GM19238 (cell line): Measurements from ENCODE around the gene SNAP23.

Experiments
- DNase-seq: peaks from one replicate; pipeline ENCODE4 v3.0.0; 2011; ENCODE audit warnings: low spot score; ENCODE audit not compliant: insufficient read length

SNAP23 gene

GRCh38 chr15:42495361-42496212 is at the start of gene SNAP23:
TSS of gene SNAP23 (plus strand) at chr15:42495634. CDS start at chr15:42511847, 16,213 bp downstream.
- DNase-seq = peak; percentile 92

GRCh38 chr15:42447599-42447998 is 47.8 kb upstream of the SNAP23 start:
- DNase-seq = no peak

- no peak for DNase-seq
Measured at GRCh38 chr15:42448281-42448680, 47.2 kb upstream of the SNAP23 start.

GRCh38 chr15:42449770-42450424 is 45.5 kb upstream of the SNAP23 start:
- DNase-seq = no peak

- DNase-seq = no peak
Measured at GRCh38 chr15:42450425-42450790, 45.0 kb upstream of the SNAP23 start.

GRCh38 chr15:42453826-42454225 is 41.6 kb upstream of the SNAP23 start:
- no peak for DNase-seq

- no peak for DNase-seq
Measured at GRCh38 chr15:42456531-42456930, 38.9 kb upstream of the SNAP23 start.

GRCh38 chr15:42456971-42457370 is 38.5 kb upstream of the SNAP23 start:
- DNase-seq = no peak

GRCh38 chr15:42457445-42458442 is 37.7 kb upstream of the SNAP23 start:
- peak; percentile 26 for DNase-seq

- no peak for DNase-seq
Measured at GRCh38 chr15:42461261-42461660, 34.2 kb upstream of the SNAP23 start.

GRCh38 chr15:42465520-42466259 is 29.7 kb upstream of the SNAP23 start:
- DNase-seq = no peak

GRCh38 chr15:42471002-42471401 is 24.4 kb upstream of the SNAP23 start:
- DNase-seq = no peak

GRCh38 chr15:42474827-42475226 is 20.6 kb upstream of the SNAP23 start:
- no peak for DNase-seq

- DNase-seq = no peak
Measured at GRCh38 chr15:42482701-42483100, 12.7 kb upstream of the SNAP23 start.

GRCh38 chr15:42483677-42484076 is 11.8 kb upstream of the SNAP23 start:
- no peak for DNase-seq

GRCh38 chr15:42490291-42490670 is 5.2 kb upstream of the SNAP23 start:
- no peak for DNase-seq

- peak; percentile 80 for DNase-seq
Measured at GRCh38 chr15:42490671-42491538, 4.5 kb upstream of the SNAP23 start, which contains the start of gene ZNF106. TSS of gene ZNF106 (minus strand) at chr15:42491141. CDS start at chr15:42472289, 18,852 bp downstream.

GRCh38 chr15:42491539-42492225 is 3.8 kb upstream of the SNAP23 start:
- no peak for DNase-seq

- DNase-seq = no peak
Measured at GRCh38 chr15:42493679-42494078, 1.8 kb upstream of the SNAP23 start.
